Cerebellar nuclear complex (tissue), 1 donor: ENCODE results near the gene TBL3.
A peak's percentile ranks its signal among the peaks of the same experiment; 100 is the strongest.
"Not testable (repeated sequence)": the region's sequence is repeated elsewhere in the genome, so short reads cannot be mapped to it uniquely, and the experiment has no call there.

ENCODE experiments used
- DNase-seq, 2 experiments: peaks; one replicate each; lab custom pipeline; 2025; lab: John Stamatoyannopoulos, UW

TBL3 gene

DNA sequence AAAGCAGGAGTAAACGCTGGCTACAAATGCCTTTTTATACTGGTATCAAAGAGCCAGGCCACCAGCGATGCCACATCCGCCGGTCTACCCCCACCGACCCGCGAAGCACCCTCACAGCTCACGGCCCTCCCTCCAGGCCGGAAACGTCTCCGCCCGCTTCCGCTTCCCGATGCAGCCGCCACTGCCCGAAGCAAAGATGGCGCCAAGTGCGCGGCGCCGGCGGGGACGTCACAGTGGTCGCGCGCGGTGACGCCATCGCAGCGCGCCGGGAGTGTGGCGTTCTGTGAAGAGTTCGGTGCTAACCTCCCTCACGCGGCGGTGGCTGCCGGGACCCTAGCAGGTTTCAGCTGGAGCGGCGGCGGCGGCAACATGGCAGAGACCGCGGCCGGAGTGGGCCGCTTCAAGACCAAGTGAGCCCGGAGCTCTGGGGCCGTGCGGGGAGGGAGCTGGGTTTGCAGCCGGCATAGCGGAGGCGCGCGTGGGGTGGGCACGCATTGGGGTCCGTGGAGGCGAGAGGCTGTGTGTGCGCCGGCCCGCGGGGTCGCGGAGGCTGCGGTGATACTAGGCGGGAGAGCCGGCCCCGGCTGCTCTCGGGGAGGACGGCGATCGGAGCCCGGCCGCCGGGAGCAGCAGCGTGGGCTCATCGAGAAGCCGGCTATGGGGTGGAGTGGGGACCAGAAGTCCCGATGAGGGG, at the start of gene TBL3:
TBL3 (plus strand) TSS at position 258 of the 694 bp plus-strand sequence; CDS start at position 370, 112 bp downstream.
- peak in 1 of 2 experiments; percentile 56 for DNase-seq

DNA sequence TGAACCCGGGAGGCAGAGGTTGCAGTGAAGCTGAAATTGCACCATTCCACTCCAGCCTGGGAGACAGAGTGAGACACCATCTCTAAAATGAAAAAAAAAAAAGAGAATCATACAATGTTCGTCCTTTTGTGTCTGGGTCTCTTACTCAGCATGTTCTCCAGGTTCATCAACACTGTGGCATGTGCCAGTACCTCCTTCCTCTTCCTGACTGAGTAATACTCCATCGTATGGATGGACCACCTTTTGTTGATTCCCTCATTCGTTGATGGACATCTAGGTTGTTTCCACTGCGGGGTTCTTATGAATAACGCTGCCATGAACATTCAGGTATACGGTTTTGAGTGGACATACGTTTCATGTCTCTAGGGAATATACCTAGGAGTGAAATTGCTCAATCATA, 49.5 kb upstream of the TBL3 start:
- no peak for DNase-seq

DNA sequence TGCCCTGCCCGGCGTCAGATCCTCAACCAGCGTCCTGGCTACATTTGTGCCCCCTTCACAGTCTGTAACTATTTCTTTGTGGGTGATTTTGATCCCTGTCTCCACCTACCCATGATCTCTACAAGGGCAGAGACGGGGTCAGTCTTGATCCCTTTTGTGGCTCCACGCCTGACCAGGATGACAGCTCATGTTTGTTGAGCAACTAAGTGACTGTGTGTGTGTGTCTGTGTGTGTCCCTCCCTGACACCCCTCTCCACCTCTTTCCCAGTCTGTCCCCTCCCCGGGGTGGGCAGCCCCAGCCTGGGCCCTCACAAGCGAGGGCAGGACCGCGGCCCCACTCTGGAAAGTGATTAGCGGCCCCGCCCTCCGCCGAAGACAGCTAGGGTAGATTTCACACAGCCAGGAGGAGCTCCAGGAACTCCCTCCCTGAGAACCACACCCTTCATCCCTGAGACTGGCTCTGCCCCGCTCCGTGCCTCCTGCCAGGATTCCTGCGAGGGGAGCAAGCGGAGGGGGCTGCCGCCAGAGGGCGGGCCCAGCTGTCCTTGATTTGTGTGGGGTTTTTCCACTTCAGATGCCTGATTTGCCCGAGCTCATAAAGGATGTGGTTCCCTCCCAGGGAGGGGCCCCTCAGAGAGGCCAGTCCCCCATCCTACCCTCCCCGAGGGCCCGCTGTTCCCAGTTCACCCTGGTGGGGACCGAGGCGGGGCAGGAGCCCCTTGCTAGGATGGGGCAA, 48.4 kb upstream of the TBL3 start:
- no peak for DNase-seq

DNA sequence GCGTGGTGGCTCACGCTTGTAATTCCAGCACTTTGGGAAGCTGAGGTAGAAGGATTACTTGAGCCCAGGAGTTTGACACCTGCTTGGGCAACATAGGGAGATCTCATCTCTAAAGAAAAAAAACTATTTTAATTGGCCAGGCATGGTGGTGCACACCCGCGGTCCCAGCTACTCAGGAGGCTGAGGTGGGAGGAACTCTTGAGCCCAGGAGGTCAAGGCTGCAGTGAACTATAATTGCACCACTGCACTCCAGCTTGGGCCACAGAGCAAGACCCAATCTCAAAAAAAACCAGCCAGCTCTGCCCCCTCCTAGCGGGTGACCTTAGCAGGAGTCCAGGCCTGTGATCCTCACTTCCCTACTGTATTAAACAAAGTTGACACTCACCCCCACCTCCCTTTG, 47.8 kb upstream of the TBL3 start:
- no peak for DNase-seq

DNA sequence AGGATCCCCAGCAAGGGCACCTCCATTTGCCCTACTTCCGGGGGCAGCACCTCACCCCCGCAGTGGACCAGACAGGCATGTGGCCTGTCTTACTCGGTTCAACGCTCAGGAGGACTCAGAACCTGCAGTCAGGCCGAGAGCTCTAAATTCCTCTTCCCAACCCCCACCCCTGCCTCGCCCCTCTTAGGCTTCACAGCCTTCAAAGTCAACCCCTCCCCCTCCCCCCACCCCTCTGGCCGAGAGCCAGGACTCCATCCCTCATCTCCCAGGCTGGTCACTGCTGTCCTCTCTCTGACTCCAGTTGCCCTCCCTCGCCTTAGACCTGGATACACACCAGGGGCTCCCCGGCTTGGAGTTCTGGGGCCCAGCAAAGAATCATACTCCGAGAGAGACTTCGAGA, 45.6 kb upstream of the TBL3 start:
- DNase-seq, result no peak

DNA sequence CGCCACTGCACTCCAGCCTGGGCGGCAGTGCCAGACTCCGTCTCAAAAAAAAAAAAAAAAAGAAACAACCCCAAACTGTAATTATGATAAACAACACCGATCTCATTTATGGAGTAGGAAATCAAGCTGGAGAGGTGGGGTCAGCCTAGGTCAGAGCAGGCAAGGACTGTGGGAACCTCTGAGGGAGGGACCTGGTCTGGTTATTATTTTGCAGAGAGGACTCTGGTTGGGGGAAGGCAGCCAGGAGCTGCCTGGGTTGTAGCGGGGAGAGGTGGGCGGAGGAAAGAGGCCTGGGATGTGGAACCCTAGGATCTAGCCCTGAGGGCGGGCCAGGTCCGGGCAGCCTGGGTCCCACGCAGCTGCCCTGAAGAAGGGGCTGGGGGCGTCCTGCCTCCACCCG, 42.7 kb upstream of the TBL3 start:
- DNase-seq, result no peak

DNA sequence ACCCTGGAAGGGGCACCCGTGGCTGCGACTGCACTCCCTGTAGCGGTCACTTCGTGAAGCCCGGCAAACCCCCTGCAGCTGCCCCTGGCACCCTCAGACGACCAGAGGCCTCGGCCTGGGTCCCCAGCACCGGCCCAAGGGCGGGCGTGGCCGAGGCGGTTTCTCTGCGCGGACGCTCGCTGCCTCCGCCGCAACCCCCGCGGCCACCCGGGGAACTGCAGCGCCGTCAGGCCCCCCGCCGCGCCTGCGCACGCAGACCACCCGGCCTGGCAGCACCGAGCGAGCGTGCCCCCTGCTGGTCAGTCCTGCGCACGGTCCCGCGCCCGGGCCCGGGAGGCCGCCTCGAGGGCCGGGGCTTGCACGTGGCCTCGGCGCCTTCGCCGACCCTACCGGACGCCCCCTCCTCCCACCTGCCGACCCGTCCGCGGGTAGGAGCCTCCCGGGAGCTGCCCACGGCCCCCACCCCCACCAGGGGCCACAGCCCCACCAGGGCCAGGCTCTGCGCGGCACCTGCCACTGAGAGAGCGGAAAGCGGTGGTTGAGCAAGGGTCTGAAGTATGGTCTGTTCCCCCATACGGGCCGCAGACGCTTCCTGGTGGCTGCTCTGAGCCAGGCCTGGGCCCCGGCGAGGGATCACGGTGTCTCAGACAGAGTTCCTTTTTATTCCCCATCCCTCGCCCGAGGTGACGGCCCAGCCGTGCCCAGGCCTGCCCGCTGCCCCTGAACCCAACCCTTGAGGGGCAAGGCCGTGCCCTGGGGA, 42.1 kb upstream of the TBL3 start:
- no peak for DNase-seq

DNA sequence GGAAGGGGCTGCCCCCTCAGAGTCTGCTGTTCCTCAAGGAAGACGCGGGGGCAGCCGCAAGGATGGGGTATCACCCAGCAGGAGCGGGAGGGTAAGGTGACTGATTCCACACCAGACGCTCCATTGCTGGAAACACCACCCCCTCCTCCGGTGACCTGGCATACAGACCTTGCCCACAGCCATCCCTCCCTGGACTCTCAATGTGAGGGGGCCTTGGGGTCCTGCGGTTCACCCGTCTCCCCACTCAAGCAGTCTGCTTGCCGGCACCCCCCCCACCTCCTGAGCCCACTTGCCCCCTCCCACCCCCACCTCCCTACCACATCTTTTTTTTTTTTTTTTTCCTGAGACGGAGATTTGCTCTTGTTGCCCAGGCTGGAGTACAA, 41.5 kb upstream of the TBL3 start:
- DNase-seq, result no peak

DNA sequence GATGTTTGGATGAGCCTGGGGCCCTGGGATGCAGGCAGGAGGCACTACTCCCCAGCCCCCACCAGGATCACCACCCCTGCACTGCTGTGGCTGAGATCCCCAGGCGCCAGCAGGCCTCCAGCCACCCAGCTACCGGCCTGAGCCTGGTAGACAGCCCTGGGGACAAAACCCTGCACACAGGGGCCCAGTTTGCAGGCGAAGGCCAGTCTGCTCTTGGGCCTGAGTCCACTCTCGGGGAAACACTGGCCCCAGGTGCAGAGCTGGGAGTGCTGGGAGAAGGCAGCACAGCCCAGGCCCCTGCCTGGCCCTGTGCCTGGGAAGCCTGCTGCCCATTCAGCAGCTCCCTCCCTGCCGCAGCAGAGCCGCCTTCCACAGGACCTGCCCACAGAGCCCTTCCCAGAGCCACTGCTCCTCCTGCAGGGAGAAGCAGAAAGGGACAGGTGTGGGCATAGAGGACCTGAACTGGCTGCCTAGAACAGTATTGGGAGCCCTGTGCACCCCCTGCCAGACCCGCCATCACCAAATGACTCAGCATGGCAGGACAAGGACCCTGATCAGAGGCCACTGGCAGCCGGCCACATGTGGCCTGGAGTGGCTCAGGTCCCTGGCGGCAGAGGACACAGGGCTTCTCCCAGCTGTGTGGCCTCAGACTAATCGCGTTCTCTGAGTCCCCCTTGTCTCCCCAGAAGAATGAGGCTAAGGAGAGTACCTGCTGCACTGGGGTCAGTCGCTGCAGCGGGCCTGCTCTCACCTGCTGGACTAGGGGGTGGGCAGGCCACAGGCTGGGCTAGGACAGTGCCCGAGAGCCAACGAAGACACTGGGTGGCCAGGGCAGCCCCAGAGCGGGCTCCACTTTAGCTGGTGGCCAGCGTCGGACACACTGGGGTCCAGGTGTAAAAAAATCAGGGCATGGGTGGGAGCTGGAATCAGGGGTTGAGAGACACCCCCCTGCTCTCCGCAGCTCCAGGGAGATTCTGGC, 39.5 kb upstream of the TBL3 start:
- no peak for DNase-seq

DNA sequence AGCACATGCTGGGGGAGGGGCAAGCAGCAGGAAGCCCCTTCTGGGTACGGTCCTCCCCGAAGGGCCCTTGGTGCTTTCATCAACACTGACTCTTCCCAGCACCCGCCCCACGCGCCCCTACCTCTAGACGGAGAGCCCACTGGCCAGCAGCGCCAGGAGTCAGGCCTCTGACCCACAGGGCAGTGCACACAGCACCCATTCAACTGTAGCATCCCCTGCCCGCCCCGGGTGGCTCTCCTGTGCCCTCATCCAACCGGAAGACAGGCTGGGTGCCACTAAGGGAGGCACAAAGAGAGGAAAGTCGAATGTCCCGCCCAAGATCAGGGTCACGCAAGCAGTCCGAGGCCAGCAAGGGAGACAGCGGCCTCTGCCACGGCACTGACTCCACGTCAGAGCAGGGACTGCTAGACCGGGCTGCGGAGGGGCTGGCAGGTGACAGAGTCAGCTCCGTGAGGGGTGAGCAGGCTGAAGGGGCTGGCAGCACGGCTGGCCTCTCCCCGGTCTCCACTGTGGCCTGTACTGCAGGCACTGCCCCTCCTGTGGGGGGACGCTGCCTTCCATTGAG, 38.7 kb upstream of the TBL3 start:
- DNase-seq, result no peak

DNA sequence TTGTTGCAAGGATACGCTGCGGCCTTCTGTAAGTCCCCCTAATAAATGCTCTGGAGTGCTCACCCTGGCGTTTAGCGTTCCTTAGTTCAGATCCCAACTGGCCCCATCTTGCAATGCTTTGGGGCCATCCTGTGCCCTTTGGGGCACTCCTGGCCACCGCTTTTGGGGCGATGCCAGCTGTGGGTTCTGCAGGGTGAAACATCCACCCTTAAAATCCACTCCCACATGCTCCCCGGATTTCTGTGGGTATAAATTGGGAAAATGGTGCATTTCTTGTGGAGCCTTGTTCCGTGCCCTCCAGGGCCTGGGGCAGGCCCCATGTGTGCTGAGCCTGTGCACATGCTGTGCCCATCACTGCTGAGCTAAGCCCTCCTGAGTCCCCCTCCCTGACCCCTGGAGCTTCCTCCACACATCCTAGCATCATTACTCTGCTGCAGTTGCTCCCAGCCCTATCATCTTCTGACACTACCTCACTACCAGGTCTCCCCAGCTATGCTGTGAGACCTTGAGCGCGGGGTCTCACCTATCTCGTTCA, 34.8 kb upstream of the TBL3 start:
- DNase-seq, result no peak

DNA sequence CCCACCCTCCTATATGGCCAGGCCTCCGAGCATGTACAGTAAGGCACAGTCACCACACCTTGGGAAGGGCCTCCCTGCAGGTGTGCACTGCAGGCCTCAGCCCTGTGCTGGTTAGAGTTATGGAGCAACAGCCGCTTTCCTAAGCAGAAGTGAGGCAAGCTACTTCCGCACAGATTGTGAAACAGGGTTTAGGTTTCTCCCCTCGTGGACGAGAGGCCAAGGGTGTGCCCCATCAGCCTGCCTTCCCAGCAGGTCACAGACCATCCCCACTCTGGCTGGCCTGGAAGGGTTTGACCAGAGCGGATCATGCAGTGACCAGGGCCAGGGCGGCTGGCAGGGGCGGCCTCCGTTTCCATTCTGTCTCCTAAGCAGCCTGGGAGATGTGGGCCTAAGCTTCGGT, 33.5 kb upstream of the TBL3 start:
- no peak for DNase-seq

DNA sequence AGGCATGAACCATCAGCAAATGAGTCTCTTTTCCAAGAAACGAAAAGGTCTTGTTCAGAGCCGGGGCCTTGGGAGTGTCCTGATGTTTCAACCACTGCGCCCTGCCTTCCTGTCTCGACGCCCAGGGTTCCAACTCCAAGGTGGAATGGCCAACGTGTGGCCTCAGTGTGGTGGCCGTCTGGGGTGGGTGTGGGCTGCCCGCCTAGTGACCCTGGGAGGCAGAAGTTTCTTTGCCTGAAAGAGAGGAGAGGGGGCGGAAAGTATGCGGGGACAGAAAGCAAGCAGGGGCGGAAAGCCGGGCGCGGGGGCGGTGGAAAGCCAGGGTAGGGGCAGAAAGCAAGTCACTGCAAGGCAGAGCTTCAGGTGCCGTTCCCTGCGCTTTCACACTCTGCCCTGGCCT, 32.9 kb upstream of the TBL3 start:
- DNase-seq, result no peak

DNA sequence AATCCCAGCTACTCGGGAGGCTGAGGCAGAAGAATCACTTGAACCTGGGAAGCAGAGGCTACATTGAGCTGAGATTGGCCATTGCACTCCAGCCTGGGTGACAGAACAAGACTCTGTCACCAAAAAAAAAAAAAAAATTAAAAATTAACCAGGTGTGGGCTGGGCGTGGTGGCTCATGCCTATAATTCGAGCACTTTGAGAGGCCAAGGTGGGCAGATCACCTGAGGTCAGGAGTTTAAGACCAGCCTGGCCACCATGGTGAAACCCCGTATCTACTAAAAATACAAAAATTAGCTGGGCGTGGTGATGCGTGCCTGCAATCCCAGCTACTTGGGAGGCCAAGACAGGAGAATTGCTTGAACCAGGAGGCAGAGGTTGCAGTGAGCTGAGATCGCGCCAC, 32.0 kb upstream of the TBL3 start:
- DNase-seq, result not testable (repeated sequence)

DNA sequence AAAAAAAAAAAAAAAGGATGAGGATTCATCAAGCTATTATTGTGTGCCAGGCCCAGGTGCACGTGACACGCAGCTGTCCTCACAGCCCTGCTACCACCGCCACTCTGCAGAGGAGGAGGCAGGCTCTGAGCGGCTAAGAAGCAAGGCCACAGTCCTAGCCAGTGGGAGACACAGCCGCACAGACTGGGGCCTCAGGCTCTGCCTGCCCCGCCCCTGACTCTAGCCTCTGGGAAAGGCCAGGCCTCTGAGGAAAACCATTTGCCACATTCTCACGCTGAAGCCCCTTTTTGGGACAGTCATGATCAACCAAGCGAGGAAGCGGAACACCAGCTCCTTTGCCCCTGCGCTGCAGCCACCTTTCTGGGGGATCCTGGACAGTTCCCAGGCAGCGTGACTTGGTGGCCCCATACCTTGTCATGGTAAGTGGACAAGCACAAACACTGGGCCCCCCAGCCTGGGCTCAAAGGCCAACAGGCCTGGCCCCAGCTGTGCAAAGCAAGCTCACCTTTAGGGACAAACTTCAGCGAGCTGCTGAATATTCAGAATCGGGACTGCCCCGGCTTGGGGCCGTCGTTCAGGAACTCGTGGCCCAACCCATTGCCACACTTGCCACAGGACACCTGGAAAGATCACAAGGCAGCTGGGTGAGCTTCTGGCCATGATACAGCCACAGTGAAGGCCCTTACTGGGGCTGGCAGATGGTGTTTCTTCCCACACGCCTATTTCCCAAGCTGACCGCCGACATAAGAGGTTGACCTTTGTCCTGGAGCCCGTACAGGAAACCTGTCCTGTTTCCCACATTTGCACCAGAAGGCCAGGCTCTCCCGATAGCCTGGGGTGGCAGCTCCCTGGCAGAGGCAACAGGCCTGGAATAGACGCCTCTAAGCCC, 31.3 kb upstream of the TBL3 start:
- no peak for DNase-seq

DNA sequence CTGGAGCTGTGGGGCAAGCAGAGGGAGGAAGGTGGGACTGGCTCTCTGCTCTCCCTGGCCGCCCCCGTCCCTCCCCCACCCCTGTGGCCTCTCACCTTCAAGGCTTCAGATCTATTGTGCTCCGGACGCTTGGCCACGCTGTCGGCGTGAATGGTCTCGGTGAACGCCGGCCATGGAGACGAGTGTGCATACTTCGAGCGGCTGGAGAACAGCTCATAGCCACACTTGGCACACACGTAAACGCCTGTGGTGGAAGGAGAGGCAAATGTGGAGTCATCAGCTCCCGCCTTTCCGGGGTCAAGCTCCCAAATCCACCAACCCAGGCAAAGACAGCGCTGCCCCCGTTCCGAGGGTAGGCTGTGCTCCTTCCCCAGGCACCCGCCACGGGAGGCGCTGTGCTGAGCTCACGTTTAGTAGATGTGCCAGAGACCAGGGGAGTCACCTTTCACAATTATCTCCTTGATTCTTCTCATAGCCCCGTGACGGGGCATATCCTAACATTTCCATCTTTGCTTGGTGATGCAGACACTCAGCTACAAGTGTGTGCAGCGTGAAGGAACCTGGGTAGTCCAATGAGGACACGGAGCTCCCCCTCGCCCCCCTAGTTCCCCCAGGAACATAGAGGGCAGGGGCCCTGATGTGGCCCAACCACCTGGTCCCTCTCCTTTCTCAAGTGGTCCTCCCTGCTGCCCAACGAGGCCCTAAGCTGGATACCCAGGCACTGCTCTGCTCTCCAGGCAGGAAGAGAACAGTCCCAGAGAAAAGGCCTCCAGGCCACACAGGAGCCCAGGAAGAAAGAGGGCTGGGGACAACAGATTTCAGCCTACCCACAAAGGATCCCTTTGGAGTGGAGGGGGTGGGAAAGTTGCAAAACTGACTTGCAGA, 30.4 kb upstream of the TBL3 start:
- no peak for DNase-seq

DNA sequence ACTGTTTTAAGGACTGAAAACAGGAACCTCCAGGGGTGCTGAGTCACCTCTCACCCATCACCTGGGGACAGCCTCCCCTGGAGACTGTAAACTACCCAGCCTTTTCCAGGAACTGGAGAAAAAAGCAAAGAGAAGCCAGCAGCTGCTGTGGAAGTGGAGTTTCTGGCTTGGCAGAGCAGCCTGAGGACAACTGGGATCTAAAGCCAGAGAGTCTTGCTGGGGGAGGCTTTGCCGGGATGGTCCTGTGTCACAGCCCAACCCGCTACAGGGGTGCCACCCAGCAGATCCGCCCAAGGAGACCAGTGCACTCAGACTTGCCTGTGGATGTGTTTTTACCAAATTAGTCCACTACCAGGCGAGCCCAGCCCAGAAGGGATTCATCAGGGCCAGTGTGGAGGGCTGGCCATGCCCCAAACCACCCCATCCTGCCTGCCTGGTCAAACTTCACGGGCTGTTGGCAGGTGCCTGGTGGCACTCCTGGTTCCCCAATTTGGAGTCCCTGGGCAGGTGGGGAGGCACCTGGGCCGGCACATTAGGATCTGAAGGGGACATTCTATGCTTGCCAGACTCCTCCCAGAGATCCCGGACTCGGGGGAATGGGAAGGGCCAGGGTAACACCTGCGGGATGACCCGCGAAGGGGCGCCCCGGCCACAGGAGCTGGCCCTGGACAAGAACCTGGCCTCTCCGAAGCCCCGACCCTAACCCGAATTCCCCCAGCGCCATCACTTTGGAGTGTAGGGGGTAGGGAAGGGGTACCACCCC, 29.6 kb upstream of the TBL3 start:
- no peak for DNase-seq
